Stimulated activated CD8-positive, alpha-beta memory T cell treated with anti-CD3 and anti-CD28 coated beads, Interleukin-12 subunit alpha, Interleukin-12 subunit beta, amount 100 ng/mL, for 1 hour (primary cell): ENCODE data around the gene RPL12.
"Not testable (repeated sequence)": the region's sequence is repeated elsewhere in the genome, so short reads cannot be mapped to it uniquely, and the experiment has no call there.

ENCODE experiments used
- DNase-seq: peaks from one replicate; pipeline ENCODE4 v3.0.0-alpha.2; 2020; ENCODE audit warnings: low read depth

RPL12 gene

GRCh38 chr9:127467621-127468020, 16.4 kb upstream of the RPL12 start:
- no peak for DNase-seq

- not testable (repeated sequence) for DNase-seq
Observed at GRCh38 chr9:127466407-127466917, 15.3 kb upstream of the RPL12 start.

DNA sequence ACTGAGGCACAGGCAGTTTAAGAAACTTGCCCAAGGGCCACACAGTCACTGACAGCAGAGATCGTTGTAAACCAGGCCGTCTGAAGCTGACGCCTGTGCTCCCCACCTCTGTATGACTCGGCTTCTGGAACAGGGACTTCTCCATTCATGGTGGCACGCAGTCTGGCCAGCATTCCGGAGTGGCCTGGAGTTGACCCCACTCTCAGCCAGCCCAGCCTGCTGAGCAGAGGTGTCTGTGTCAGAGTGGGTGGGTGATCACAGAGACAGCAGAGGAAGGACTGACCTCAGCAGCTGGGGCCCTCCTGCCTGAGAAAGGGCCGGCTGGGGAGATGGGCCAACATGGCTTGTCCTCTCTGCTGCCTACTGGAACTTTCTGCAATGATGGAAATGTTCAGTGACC, 12.7 kb upstream of the RPL12 start:
- DNase-seq = no peak

DNA sequence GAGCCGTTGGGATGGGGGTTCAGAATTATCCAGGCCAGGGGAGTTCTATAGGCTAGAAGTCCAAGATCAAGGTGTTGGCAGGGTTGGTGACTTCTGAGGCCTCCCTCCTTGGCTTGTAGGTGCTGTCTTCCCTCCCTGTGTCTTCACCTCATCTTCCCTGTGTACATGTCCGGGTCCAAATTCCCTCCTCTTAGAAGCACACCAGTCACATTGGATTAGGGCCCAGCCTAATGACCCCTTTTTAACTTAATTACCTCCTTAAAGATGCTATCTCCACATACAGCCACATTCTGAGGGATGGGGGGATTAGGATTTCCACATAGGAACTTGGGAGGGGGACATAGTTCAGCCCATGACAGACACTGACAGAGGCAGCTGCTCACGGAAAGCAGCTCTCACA, 12.2 kb upstream of the RPL12 start:
- no peak for DNase-seq

DNA sequence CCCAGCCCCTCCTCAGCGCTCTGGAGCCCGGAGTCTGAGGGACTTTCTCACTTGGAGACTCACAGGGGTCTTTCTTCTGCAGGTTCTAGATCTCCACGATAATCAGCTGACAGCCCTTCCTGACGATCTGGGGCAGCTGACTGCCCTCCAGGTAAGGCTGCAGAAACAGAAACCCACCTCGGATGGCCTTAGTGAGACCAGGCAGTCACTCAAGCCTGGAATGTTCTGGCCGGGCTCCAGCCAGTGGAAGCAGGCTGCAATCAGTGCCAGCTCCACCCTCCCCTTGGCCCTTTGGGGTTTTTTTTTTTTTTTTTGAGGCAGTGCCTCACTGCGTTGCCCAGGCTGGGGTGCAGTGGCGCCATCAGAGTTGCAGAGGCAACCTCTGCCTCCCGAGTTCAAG, 7.7 kb upstream of the RPL12 start:
- no peak for DNase-seq

DNA sequence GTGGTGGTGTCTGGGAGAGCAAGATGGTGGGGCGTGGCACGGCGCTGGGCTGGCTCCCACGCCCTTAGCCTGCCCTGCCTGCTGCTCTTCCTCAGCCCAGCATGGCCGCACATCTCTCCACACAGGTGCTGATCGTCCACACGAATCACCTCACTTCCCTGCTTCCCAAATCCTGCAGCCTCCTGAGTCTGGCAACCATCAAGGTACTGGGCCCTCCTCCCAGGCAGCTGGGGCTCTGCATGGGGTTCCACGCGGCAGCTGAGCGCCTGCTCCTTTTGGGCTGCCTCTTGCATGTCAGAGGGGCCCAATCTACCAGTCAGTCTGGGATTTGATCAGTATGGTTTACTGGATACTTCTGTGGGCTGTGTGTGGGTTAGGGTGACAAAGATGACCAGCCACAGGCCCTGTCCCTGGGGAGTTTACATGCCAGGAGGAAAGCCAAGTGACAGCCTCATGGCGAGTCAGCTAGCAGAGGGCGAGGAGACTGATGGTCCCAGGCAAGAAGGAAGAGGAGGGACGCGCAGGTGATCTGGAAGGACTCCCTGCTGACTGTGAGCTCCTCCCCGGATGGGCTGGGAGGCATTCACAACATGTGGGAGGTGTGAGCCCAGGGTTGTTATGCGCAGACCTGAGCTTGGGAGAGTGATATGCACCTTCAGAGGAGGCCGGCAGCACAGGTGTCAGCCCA, 6.1 kb upstream of the RPL12 start:
- DNase-seq = no peak

GRCh38 chr9:127455324-127455992, 4.3 kb upstream of the RPL12 start:
- no peak for DNase-seq

- no peak for DNase-seq
Observed at GRCh38 chr9:127452691-127453090, 1.5 kb upstream of the RPL12 start.

DNA sequence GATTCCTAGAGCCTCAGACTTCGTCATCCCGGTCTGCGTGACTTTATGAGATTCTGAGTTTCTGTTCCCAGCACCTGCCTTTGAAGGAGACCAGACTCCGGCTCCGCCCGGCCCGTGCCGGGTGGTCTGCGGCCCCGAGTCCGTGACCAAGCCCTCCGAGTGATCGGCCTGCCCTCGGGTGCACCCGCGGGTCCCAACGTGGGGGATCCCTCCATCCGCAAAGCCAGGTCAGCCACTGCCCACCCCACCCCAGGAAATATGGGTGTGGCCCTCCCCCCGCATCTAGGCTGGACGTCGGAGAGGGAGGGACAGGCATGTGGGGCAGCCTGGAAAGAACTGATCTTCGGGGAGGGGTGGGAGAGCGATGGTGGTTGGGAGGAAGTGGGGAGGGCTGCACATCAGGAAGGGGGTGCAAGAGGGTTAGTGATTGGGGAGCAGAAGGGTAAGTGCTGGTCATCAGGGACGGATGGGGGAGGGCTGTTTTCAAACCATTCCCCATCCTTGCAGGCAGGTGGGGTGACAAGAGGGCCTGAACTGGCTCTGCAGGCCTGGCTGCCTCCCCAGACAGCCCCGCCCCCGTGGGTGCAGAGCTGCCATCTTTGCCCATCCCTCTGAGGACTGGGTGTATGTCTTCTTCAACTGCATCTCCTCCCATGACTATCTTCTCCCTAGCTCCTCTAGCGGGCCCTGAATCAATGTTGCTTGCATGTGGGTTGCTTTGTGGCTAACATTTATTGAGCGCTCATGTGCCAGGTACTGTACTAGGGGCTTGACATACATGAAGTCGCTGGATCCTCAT, 851 bp upstream of the RPL12 start:
- DNase-seq = no peak

GRCh38 chr9:127451608-127451857, 327 bp upstream of the RPL12 start:
- DNase-seq = no peak

DNA sequence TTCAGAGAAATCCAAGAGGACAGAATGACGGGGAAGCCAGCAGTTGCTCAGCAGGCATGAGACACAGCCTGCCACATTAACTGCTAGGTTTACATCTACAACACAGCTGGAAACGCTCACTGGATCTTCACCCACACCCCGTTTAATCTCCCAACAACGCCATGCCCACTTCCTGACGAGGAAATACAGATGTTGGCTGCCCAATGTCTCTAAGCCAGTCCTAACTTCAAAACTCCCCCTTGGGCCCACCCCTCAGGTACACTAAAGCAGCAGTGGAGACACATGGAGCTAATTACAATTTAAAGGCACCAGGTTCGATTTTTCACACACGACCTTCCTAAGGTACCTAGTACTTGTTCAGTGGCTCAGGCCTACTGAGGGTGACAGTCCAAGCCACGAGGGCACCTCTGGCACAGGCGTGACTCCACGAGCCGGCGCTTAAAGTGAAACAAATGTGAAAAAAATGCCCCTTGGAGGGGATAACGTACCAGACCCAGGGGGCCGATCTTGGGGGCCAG, 904 bp downstream of the RPL12 start:
- DNase-seq = no peak

GRCh38 chr9:127449332-127449966, 1.8 kb downstream of the RPL12 start:
- DNase-seq = no peak

DNA sequence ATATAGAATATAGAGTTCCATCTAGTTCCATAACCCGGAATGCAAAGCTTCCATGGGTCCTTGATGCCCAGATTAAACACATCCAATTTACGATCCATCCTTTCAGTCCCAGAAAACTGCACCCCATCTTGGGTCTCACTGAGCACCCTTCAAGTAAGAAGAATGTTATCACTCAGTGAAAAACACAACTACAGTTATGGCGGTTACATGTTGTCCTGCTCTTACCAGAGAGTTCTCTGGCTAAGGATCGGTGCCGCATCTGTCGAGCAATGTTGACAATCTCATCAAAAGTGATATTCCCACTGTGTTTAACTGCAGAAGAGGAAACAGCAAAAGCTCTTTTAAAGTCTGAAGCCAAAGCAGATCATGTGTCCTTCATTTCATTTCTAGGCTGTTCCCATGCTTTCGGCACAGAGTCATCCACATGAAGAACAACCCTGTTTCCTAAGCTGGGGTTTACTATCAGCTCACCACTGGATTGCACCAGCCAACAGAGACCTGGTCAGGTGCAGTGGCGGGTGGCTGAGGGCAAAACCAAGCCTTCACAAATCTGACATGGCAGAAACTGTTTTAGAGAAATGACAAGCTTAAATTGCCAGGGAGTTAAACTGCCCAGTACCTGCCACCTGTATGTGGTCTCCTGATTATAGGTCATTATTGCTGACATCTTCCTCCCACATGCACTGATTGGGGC, 2.9 kb downstream of the RPL12 start:
- DNase-seq = no peak

DNA sequence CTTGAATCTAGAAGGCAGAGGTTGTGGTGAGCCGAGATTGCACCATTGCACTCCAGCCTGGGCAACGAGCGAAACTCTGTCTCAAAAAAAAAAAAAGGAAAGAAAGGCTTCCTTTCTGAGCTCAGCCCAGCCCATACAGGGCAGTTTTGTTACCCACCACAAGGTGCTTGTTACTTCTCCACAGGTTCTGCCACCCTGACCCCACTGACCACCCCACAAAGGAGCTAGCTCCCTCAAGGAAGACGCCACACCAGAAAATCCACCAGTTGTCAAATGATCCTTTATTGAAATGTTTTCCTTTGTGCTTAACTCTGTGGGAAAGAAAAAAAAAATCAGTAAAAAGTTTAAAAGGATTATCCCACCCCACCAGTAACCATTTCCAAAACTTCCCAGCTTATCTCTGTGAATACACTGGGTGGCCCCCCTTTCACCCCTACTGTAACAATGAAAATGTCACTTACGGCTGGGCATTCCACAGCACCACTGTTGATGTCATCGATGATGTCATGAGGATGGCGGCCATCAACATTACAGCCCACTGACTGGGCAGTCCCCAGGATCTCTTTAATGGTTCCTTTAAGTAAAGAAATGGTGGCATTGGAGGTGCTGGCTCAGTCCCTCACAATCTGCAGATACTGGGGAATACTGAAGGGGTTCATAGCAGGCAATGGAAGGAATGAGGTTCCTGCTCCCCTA, 3.6 kb downstream of the RPL12 start:
- no peak for DNase-seq

DNA sequence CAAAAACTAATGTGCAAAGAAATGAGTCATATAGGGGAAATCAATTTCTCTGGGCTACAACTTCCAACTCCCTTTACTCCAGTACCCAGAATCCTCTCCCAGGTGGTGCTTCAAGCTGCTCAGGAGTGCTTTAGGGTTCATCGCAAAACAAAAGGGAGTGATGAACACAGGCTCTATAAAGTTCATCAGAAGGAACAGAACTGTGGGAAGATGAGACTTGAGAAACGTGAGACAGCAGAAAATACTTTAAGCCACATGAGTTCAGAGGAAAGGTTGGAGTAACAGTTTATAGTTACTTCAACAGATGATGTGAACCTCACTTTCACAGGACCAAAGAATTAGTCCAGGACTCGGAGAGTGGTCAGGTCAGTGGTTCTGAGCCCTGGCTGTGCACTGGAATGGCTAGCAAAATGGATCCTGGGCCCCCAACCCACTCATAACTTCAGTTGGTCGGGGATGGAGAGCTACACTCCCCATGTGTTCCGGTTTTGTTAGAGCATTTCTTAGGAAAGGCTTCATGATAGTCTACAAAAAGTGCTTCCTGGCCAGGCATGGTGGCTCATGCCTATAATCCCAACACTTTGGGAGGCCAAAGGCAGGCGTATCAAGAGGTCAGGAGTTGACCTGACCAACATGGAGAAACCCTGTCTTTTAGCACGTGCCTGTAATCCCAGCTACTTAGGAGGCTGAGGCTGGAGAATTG, 4.3 kb downstream of the RPL12 start:
- DNase-seq = no peak

- no peak for DNase-seq
Observed at GRCh38 chr9:127445851-127446712, 5.1 kb downstream of the RPL12 start.

DNA sequence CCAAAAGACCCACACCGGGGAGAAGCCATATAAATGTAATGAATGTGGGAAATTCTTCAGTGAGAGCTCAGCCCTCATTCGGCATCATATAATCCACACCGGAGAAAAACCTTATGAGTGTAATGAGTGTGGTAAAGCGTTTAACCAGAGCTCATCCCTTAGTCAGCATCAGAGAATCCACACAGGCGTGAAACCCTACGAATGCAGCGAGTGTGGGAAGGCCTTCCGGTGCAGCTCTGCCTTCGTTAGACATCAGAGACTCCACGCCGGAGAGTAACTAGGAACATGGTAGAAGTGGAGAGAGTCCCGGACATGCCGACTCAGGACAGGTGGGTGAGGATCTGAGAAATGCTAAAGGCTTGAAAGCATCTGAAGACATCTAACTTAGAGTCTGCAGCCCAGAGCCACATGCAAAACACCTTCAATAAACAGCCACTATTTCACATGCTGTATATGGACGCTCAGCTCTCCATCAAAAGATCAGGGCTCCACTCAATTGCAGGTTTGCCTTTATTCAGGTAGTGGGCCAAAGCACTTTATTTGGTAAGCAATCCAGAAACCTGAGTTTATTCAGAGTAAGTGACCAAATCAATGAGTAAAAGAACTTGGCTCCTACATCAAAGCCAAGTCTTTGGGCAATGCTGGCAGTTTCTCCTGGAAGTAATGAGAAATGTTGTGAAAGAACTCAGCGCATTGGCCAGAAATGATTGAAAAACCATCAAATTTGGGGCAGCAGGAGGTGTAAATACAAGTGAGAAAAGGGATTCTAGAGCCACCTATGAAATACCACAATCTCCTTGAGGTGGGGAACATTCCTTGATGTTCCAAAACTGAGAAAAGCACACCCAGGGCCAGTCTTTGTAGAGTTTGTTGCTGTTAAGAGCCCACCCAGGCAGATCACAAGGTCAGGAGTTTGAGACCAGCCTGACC, 6.0 kb downstream of the RPL12 start:
- DNase-seq = no peak

DNA sequence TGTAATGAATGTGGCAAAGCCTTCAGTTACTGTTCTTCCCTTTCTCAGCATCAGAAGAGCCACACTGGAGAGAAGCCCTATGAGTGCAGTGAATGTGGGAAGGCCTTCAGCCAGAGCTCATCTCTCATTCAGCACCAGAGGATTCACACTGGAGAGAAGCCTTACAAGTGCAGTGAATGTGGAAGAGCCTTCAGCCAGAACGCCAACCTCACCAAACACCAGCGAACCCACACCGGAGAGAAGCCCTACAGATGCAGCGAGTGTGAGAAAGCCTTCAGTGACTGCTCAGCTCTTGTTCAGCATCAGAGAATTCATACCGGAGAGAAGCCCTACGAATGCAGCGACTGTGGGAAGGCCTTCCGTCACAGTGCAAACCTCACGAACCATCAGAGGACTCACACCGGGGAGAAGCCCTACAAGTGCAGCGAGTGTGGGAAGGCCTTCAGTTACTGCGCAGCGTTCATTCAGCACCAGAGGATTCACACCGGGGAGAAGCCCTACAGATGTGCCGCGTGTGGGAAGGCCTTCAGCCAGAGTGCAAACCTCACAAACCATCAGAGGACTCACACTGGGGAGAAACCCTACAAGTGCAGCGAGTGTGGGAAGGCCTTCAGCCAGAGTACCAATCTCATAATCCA, 6.8 kb downstream of the RPL12 start:
- DNase-seq = no peak
